Activated CD4-positive, alpha-beta T cell treated with anti-CD3 and anti-CD28 coated beads for 1 hour (primary cell): Measurements from ENCODE around the gene SYT13.

Experiments used
- DNase-seq: peaks from one replicate; pipeline ENCODE4 v3.0.0-alpha.2; 2020

Gene SYT13

GRCh38 chr11:45305874-45306623 lies 19.9 kb upstream of the SYT13 start:
- DNase-seq = no peak

- DNase-seq = no peak
These were observed 18.8 kb upstream of the SYT13 start for GRCh38 chr11:45304992-45305335.

- DNase-seq = no peak
These were observed 18.2 kb upstream of the SYT13 start for GRCh38 chr11:45304111-45304991.

- DNase-seq = no peak
These were observed 17.2 kb upstream of the SYT13 start for GRCh38 chr11:45303316-45303715.

GRCh38 chr11:45301537-45302246 lies 15.6 kb upstream of the SYT13 start:
- no peak for DNase-seq

GRCh38 chr11:45300715-45301114 lies 14.6 kb upstream of the SYT13 start:
- no peak for DNase-seq

GRCh38 chr11:45298718-45299117 lies 12.6 kb upstream of the SYT13 start:
- DNase-seq = no peak

GRCh38 chr11:45296075-45296474 lies 9.9 kb upstream of the SYT13 start:
- DNase-seq = no peak

- no peak for DNase-seq
These were observed 8.4 kb upstream of the SYT13 start for GRCh38 chr11:45294499-45294898.

- DNase-seq = peak; percentile 26
These were observed 7.5 kb upstream of the SYT13 start for GRCh38 chr11:45293566-45294192.

- no peak for DNase-seq
These were observed 4.4 kb upstream of the SYT13 start for GRCh38 chr11:45290586-45290985.

- DNase-seq = no peak
These were observed 3.2 kb upstream of the SYT13 start for GRCh38 chr11:45289369-45289768.

- DNase-seq = no peak
These were observed 2.2 kb upstream of the SYT13 start for GRCh38 chr11:45288339-45288738.

GRCh38 chr11:45287316-45287903 lies 1.3 kb upstream of the SYT13 start:
- DNase-seq = no peak

- DNase-seq = no peak
These were observed 802 bp downstream of the SYT13 start for GRCh38 chr11:45285250-45285828.

GRCh38 chr11:45282081-45282480 lies 4.1 kb downstream of the SYT13 start:
- no peak for DNase-seq

- DNase-seq = no peak
These were observed 5.7 kb downstream of the SYT13 start for GRCh38 chr11:45280449-45280848.

GRCh38 chr11:45279645-45280044 lies 6.5 kb downstream of the SYT13 start:
- no peak for DNase-seq

GRCh38 chr11:45278714-45279113 lies 7.4 kb downstream of the SYT13 start:
- no peak for DNase-seq

GRCh38 chr11:45275828-45276227 lies 10.3 kb downstream of the SYT13 start:
- DNase-seq = no peak

- no peak for DNase-seq
These were observed 11.9 kb downstream of the SYT13 start for GRCh38 chr11:45274206-45274605.

GRCh38 chr11:45273509-45273908 lies 12.6 kb downstream of the SYT13 start:
- no peak for DNase-seq
